Daoy (cell line): ENCODE measurements around the gene SH3RF3. TPM values are rescaled to one million over a fixed set of nuclear protein-coding genes. Genes with fewer than 3 reads are reported as not detected.
A peak's percentile ranks its signal among the peaks of the same experiment; 100 is the strongest.

Experiments used
- DNase-seq: peaks from one replicate; pipeline ENCODE4 v3.0.0-alpha.2; 2015; ENCODE audit warnings: low read depth
- total RNA-seq: library from RNA; depleted of rRNA; stranded (reverse); fragments of >200 nt; shearing (Covaris generic); gene quantifications from 2 replicates; pipeline ENCODE4 v1.2.3, GENCODE V29; 2014

The SH3RF3 gene
- total RNA-seq, 1 experiment from 2014 or later = 3.0 TPM

DNA sequence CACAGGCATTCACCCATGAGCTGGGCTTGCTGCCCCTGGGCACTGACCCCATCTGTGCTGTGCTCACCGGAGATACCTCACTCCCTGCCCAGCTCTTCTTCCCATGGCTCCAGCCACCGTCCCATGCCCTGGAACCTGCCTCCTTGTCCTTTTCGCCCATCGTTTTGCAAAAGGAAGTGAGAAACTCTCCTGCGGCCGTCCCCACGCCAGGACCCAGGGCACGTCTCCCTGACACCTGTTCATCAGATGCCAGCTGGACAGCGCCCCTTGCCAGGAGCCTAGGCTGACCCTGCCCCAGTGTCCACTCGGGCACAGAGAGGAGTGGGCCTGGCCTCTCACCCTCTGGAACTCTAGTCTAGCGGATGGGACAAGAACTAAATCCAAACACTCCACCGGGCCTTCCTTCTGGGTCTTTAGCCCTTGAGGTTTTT is 246.1 kb downstream of the SH3RF3 start:
- DNase-seq = no peak

GRCh38 chr2:109375656-109376055 is 246.7 kb downstream of the SH3RF3 start:
- no peak for DNase-seq

DNA sequence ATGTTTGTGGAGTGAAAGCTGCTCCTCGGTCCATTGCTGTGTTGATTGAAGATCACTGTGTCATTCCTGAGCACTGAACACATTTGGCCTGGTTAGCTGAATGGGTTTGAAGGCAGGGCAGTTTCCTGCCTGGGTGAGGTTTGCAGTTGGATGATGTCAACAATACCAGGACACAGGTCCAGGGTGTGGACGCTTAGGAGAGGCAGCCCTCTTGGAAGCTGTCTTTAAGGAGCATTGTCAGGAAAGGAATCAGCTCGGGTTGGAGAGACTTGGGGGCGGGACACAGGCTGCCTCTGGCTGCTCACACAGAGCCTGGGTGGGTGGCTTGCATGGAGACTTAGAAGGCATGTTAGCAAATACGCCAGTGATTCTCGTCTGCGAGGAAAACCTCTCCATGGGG is 247.1 kb downstream of the SH3RF3 start:
- DNase-seq = peak; percentile 34

DNA sequence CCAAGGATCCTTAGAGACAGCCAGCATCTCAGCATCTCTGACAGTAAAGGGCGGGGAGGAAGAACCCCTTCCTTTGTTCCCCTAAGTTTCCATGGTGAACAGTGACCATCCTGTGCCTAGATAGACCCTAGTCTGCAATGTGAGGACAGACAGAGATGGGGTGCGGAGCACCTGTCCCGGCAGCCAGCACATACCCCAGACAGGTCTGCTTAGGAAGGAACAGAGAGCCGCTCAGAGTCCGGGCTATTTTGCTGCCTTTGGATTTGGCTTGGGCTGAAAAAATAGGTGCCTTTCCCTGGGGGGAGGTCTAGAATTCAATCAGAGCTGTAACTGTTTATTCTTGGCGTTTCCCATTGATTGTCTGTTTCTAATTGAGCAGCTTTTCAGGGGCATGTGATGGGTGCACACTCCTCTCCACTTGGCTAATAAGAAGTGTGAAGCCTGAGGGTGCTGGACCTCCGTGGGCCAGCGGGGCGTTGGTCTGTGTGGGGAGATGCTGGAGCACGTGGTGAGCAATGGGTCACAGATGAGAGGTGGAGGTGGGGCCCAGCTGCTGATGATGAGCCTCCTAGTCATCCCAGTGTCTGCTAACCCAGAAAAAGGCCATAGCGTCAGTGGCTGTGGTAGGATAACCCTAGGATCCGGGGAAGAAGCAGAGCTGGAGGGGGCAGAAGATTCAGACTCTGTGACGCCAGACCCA is 247.9 kb downstream of the SH3RF3 start:
- DNase-seq = no peak

DNA sequence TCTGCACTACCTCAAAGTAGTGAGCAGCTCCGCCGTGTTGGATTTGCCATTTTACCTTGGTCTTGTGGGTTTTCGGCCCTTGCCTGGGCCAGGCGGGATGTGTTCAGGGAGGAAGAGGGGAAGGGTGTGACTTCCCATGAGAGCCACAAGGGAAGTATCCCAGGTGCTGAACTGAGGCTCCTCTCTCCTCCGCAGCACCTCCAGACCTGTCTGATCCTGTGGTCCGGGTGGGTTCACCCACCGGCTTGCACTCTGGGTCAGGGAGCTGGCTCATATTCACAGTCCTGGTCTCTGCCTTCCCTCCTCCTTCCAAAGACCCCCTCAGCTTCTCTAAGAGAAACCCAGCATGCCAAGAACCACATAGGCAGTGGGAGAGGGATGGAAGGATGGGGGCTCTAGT is 249.0 kb downstream of the SH3RF3 start:
- DNase-seq = no peak

DNA sequence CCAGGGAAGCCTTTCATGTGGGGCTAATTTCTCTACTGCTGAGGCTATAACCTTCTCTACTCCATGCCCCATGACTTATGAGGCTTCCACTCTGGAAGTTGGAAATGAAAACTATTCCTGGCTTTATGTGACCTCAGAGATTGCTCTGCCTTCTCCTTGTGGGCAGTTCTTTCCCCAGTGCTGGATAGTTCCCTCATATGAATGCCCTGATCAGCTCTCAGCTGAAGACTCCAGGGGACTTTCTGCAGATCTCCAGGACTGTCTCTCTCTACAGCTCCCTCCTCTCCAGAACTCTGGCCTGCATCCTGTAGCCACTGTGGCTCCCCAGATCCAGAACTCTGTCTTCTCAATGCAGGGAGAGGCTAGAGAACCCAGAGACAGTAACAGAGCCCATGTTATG is 249.7 kb downstream of the SH3RF3 start:
- DNase-seq = no peak

- no peak for DNase-seq
These were observed 250.5 kb downstream of the SH3RF3 start for GRCh38 chr2:109379507-109379906.

DNA sequence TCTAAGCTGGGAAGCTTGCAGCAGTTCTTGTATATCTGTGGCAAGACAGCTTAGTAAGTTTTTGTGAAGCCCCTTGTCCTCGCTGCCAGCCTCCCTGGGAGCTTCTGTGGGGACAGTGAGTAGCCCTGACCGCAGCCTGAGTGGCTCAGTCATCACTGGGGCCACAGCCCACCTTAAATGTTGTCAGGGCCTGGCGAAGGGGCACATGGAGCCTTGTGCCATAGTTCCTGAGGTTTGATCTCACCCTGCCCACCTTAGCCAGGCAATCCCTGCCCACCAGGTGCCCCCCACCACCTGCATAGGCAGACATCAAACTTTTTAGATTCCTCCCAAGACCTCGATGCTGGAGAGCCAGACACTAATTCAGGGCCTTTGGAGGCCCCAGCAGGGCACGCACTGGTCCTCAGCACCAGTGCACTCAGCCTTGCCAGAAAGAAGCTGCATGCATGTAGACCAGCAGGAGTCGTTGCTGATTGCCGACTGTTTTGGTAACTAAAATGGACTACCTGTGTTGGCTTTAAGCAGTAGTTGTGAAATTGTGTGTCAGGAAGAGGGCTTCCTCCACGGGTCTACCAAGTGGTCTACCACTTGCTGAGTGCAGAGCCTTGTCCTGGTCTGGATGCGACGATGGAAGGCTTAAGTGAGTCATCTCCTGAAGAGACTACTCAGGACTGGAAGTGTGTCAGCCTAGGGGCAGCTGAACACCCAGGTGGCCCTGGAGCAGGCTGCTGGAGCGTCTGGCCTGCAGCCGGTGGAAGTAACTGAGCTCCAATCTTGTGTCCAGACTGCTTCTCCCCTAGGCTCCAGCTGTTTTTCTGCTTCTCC is 251.7 kb downstream of the SH3RF3 start:
- DNase-seq = peak; percentile 28

- DNase-seq = no peak
These were observed 252.4 kb downstream of the SH3RF3 start for GRCh38 chr2:109381327-109381820.

DNA sequence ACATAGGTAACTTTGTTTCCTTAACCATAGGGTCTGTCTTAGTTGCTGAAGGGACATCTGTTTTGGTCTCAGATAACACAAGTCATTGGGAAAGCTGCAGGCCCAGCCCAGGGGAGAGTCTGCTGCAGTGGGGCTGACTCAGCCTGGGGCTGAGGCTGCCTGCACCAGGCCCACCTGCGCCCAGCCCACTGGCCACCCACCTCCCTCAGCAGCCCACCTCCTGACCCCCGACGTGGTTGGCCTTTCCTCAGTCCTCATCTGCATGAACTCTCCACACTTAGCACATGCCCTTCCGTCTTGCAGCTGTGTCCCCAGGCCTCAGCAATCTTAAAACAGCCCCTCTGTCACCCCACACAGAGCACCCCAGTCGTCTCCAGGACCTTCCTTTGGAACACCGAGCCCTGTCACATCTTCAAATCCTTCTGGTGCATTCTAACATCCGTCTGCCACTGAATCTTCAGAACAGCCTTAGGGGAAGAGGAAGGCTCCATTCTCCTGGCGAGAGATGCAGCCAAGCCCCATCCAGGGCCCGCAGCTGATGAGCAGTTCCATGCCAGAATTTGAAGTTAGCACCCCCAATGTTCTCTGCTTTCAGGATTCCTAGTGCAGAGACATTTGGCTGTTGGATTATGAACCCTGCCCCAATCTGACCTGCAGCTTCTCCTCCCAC is 253.4 kb downstream of the SH3RF3 start:
- no peak for DNase-seq

DNA sequence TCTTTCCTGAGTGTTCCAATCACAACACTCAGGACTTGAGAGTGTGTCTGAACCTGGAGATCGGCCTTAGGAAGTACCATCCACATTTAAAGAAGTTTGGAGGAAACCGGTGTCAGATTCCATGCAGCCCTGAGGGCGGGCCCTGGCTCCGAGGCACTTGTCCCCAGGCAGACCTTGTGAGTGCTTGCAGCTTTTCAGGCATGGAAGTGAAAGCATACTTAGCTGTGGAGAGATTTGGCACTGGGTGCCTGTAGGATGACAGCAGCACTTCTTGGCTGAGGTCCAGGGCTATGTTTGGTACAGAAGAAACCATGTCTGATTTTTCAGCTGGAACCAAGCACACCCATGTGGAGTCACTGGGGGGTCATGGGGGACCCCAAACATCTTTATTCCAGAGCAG is 253.9 kb downstream of the SH3RF3 start:
- DNase-seq = peak; percentile 63

GRCh38 chr2:109383505-109384307 is 254.7 kb downstream of the SH3RF3 start:
- no peak for DNase-seq

DNA sequence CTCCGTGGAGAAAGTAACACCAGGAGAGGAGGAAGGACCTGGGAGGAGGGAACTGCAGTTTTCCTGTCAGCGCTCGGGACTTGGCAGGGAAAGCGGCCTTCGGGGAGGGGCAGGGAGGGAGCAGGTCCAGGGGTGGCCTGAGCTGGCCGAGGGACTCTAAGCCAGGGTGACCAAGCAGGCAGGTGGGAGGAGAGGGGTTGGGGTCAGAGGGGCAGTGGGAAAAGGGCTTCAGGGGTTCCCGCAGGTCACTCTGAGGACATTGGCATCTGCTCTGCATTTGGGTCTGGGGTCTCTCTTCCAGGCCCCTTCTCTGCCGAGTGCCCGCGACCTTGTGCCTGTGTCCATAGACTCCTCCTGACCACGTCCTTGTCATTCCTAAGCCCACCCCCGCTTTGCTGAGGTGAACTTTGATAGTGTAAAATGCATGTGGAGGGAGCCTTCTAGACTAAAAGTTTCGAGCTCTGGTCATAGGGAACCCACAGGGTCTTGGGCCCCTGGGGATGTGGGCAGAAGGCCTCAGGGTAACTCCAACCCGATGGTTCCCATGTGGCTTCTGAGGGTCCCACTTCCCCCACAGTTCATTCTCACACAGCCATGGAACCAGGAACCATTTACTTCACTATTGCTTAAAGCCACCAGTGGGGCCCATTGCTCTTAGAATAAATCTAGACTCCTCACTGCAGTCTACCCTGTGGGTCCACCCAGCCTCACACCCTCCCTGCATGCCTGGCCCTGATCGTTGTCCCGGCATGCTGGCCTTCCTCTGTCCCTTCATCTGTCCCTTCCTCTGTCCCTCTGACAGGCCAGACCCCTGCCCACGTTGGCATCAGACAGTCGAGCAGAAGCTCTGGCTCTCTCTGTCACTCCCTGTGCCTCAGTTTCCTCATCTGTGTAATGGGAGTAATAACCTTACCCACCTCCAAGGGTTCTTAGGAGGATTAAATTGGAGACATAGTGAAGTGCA is 255.6 kb downstream of the SH3RF3 start:
- DNase-seq = no peak

GRCh38 chr2:109385506-109385905 is 256.5 kb downstream of the SH3RF3 start:
- DNase-seq = no peak

DNA sequence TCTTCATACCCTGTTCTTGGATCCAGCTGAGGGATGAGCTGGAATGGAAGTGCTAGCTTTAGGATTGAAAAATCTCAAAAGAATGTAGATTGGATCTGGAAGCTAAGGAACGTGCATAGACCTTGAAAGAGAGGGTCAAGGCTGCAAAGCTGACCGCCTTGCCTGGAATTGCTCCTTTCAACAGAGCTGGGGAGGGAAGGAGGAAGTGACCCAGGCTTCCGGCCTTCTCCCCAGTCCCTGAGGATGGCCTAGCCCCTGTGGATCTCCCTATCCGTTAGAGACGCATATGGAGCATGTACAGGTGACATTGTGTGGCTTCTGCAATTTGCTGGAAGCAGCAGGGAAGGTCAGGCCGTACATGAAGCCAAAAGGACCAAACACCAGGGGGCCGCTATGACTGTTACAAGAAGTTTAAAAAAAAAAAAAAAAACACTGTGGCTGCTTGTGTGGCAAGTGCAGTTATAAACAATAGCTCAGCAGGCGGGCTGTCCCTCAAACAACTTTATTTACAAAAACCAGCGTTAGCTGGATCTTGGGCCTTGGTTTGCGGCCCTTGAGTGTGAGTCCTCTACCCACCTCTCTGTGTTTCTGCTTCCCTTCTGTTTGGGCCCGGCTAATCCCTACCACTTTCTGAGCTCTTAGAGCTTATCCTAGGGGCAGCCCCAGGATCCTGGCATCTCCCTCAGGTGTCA is 257.1 kb downstream of the SH3RF3 start:
- DNase-seq = no peak

DNA sequence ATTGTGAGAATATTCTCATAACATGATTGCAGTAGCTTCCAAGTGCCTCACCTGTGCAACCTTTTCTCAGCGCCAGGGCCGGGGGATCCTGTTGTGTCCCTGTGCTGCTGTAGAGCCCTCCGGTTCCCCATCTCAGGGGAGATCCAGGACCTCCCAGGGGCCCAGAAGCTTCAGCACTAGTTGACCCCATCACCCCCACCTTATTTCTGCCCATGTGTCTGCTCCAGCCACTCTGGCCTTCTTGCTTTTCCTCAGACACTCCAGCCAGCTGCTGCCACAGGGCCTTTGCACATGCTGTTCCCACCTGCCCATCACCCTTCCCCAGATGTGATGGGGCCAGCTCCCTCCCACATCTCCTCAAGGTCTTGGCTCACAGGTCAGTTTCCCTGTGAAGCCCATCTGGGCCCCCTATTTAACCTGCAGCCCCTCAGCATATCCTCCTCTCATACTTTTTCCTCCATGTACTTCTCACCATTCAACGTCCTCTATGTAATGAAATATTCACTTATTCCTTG is 258.3 kb downstream of the SH3RF3 start:
- DNase-seq = no peak

- DNase-seq = no peak
These were observed 258.9 kb downstream of the SH3RF3 start for GRCh38 chr2:109387778-109388469.

GRCh38 chr2:109391243-109391642 is 262.2 kb downstream of the SH3RF3 start:
- no peak for DNase-seq

GRCh38 chr2:109392140-109392539 is 263.1 kb downstream of the SH3RF3 start:
- no peak for DNase-seq
